Suppressor macrophage treated with lipopolysaccharide for 4 hours (primary cell): ENCODE measurements around the gene PARP6.

ENCODE experiments used
- DNase-seq: peaks from one replicate; pipeline ENCODE4 v3.0.0-alpha.2; 2020

The PARP6 gene

DNA sequence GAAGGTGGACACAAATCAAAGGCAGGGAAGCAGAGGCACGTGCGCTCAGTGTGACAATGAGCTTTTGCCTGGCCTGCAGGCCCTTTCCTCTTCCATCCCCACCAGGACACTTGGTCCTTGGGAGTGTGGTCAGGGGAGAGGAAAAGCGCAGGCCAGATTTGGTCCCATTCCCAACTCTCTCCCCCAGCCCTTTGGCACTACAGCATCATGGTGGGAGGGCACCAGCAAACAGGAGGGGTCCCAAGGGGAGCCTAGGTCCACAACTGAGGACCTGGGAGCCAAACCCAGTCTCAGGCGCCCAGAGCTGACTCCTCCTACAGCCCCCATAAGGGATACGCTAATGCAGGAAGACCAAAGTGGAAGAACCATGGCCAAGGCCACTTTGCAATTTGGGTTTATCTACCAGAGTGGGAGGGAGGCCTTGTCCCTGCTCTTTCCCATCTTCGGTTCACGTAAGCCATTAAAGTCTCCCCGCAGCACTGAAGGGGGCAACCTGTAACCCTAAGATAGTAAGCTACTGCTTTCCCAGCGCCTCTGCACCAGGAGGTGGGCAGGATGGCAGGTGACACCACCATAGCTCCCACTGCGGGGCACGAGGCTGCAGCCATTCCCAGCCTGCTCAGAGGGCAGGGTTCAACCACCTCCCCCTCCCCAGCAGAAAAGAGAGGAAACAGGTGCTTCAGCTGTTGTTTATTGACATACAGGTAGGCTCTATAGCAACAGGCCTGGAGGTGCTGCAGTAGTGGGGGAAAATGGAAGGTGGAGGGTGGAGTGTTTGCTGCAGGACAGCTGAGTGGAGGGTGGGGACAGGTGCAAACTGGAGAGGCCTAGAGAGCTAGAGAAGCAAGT lies 73.8 kb downstream of the PARP6 start:
- no peak for DNase-seq

DNA sequence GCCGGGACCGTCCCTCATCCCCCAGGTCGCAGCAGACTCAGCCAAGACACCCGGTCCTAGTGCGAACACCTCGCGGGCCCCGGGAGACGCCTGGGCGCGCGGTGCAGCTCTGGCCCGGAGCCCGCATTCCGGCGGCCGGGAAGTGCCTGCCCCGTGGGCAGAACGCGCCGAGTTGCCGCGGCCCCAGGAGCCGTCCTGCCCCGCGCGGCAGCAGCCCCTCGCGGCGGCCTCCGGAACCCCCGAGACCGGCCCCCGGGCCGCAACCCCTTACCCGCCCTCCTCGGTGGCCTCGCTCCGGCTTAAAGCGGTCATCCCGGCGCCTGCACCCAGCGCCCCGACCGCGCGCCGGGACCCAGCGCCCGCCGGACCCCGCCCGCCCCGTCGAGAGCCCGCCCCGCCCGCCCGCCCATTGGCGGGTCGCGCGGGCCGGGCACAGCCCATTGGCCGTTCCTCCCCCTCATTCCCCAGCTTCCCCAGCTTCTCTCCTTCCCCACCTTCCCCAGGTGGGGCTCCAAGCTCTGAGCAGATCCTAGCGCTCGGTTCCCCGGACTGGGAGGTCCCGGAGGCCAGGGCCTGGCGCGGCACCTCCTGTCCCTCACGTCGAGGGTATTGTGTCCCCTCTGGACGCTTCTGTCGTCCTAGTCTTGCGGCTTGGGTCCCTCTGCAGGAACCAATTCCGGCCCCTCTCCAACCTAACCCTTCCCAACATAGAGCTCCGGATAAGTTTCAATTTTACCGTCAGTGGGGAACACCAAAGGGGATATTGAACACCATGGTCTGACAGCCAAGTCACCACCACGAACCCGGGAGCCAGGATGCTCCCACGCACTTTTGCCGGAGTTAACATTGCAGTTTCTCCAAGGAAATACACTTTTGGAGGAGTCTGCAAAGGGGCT lies 74.6 kb downstream of the PARP6 start, which contains the start of gene GRAMD2A:
Gene GRAMD2A (minus strand): TSS at position 328 of the 896 bp plus-strand sequence.
- peak; percentile 32 for DNase-seq

DNA sequence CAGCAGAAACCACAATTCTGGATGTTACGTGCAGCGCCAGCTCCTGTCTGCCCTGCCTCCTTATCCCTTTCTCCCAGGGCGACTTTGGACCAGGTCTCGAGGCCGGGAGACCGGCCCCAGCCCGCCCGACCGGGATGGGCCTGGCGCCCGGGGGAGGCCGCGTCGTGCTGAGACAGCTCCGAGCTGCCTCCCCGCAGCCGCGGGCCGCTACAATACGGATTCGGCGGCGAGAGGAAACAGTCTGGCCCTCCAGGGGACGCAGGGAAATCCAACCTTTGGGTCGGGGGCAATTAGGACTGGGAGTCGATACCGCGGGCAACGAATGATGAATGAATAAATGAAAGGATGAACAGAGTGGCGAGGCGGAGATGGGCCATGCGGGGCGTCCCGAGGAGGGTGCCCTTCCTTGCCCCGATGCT lies 75.3 kb downstream of the PARP6 start:
- DNase-seq, result no peak

DNA sequence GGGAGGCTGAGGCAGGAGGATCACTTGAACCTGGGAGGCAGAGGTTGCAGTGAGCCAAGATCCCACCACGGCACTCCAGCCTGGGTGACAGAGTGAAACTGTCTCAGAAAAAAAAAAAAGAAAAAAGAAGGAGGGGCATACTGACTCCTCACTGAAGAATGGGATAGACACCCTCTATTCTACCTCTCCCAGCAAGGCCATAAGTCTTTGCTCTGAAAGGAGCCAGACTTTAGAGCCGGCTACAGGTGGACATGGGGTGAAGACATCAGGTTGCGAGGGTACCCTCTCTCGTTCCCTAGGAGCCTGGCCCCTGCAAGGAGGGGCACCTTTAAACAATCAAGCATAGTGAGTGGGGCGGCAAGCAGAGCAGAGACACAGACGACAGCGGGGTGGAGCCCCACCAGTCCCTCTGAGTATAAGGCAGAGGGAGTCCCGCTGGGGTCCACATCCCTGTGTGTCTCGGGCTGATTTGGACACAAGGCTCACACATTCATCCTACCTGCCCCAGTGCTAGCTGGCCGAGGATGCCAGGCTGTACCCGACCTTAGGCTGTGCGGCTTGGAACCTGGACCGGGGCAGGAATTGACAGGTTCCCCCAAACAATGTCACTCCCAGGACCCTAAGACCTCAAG lies 75.8 kb downstream of the PARP6 start:
- DNase-seq, result no peak

DNA sequence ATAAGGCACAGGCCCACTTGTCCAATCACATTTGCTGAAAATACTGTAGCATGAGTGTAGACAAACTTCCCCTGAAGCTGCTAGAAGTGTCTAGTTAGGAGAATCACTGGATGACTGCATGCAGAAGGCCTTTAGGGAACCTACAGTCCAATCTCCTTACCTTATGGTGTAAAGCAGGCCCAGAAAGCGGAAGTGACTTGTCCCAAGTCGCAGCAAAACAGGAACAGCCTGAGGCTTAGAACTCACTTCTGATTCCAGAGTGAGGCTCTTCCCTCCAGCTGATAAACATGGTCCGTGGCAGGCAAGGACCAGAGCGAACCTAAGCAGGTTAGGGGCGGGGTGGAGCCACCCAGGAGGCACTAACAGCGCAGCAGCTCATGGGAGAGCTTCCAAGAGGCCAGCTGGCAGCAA lies 77.2 kb downstream of the PARP6 start:
- peak; percentile 92 for DNase-seq

DNA sequence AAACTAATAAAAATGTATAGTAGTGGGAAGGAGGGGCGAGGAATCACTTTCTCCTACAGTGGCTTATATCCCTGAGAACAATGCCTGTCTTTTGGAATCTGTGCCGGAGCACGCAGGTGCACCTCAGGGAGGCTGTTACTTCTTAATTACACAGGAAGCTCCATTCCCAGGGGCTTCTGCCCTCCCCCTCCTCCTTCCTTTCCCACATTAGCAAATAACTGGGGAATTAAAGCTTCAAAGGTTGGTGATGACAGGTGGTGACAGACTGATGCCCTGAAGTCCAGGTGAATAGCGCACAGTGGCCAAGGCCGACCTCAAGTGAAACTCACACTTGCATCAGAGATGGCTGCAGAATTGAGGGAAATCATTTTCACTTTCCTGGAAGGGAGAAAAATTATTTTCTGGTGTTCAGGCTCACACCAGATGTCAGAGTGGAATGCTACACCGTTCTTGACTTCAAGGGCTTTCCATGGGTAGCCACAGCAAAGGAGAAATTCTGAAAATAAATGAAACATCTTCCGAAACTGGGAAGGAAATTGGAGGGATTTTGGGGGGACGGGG lies 78.4 kb downstream of the PARP6 start:
- no peak for DNase-seq

DNA sequence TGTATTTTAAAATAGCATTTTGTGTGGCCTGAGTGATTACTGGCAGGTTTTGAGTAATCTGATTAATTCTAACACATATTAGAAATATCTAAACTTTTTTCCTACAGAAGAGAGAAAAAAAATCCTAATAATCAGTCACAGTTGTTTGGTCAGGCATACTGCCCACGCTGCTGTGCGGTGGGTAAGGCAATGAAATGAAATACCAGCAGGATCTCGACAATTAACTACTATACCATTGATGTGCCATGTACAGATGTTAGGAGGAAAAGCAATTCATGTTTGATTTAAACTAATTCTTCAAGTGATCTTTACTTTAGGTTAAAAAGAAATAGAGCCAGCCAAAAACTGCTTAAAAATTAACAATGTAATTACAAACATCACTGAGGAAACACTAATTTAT lies 79.9 kb downstream of the PARP6 start:
- DNase-seq, result no peak
